IMR-90 (cell line): ENCODE results near the gene SERPINA1.

Source experiments
- BHLHE40 ChIP-seq: fragments of 150-350 bp; IDR thresholded peaks from 2 replicates; pipeline ENCODE4 v1.6.1; 2016; ENCODE audit warnings: mild to moderate bottlenecking, low read depth, low read length
- CEBPB ChIP-seq: IDR thresholded peaks from 2 replicates; pipeline ENCODE4 v1.6.1; 2012; ENCODE audit warnings: low read depth, low read length, improper control_type of control experiment
- CHD1 ChIP-seq: IDR thresholded peaks from 2 replicates; pipeline ENCODE4 v1.6.1; 2012; ENCODE audit warnings: low read depth, low read length, improper control_type of control experiment
- CTCF ChIP-seq: conservative IDR thresholded peaks from 2 replicates; pipeline ENCODE4 v1.5.1; 2012; ENCODE audit warnings: mild to moderate bottlenecking, low read depth, low read length, improper control_type of control experiment
- ELK1 ChIP-seq: fragments of 150-350 bp; IDR thresholded peaks from 2 replicates; pipeline ENCODE4 v1.6.1; 2016; ENCODE audit warnings: low read depth, mild to moderate bottlenecking, low read length, moderate library complexity, borderline replicate concordance
- MAFK ChIP-seq: IDR thresholded peaks from 2 replicates; pipeline ENCODE4 v1.6.1; 2012; ENCODE audit warnings: low read depth, low read length, improper control_type of control experiment
- MAZ ChIP-seq: IDR thresholded peaks from 2 replicates; pipeline ENCODE4 v1.6.1; 2012; ENCODE audit warnings: low read depth, mild to moderate bottlenecking, low read length, improper control_type of control experiment, moderate library complexity, borderline replicate concordance
- MXI1 ChIP-seq: IDR thresholded peaks from 2 replicates; pipeline ENCODE4 v1.6.1; 2012; ENCODE audit warnings: low read depth, mild to moderate bottlenecking, low read length, moderate library complexity, borderline replicate concordance
- POLR2A ChIP-seq: IDR thresholded peaks from 2 replicates; pipeline ENCODE4 v1.6.1; 2012; ENCODE audit warnings: mild to moderate bottlenecking, low read depth, low read length
- RAD21 ChIP-seq: IDR thresholded peaks from 2 replicates; pipeline ENCODE4 v1.6.1; 2012; ENCODE audit warnings: low read length, improper control_type of control experiment
- RCOR1 ChIP-seq: IDR thresholded peaks from 2 replicates; pipeline ENCODE4 v1.6.1; 2012; ENCODE audit warnings: mild to moderate bottlenecking, low read length, improper control_type of control experiment; ENCODE audit not compliant: insufficient replicate concordance
- RFX5 ChIP-seq: IDR thresholded peaks from 2 replicates; pipeline ENCODE4 v1.8.0; 2012; ENCODE audit warnings: low read depth, mild to moderate bottlenecking, low read length, moderate library complexity
- SMC3 ChIP-seq: fragments of 150-350 bp; IDR thresholded peaks from 2 replicates; pipeline ENCODE4 v1.6.1; 2016; ENCODE audit warnings: low read depth, mild to moderate bottlenecking, antibody characterized with exemption, low read length, moderate library complexity
- USF2 ChIP-seq: fragments of 150-350 bp; IDR thresholded peaks from 2 replicates; pipeline ENCODE4 v1.6.1; 2017; ENCODE audit warnings: mild to moderate bottlenecking, antibody characterized with exemption, low read length, low read depth

GRCh38 chr14:94341656-94342333, 46.6 kb downstream of the SERPINA1 start:
- TF ChIP-seq CTCF (no peak), POLR2A (no peak), CHD1 (no peak), USF2 (no peak), ELK1 (no peak), MXI1 (no peak), CEBPB (no peak), RFX5 (no peak), BHLHE40 (no peak), RAD21 (no peak), RCOR1 (no peak), MAFK (no peak), SMC3 (no peak), MAZ (no peak)
